ENCODE measurements around the gene AHCY. TPM values are rescaled to one million over a fixed set of nuclear protein-coding genes. Genes with fewer than 3 reads are reported as not detected.
"Not testable (repeated sequence)": the region's sequence is repeated elsewhere in the genome, so short reads cannot be mapped to it uniquely, and the experiment has no call there.

AHCY gene
- total RNA-seq (10 to 100 TPM; 23.1 to 24.2 TPM), polyA plus RNA-seq (10 to 100 TPM; 21.2 to 30.6 TPM)

DNA sequence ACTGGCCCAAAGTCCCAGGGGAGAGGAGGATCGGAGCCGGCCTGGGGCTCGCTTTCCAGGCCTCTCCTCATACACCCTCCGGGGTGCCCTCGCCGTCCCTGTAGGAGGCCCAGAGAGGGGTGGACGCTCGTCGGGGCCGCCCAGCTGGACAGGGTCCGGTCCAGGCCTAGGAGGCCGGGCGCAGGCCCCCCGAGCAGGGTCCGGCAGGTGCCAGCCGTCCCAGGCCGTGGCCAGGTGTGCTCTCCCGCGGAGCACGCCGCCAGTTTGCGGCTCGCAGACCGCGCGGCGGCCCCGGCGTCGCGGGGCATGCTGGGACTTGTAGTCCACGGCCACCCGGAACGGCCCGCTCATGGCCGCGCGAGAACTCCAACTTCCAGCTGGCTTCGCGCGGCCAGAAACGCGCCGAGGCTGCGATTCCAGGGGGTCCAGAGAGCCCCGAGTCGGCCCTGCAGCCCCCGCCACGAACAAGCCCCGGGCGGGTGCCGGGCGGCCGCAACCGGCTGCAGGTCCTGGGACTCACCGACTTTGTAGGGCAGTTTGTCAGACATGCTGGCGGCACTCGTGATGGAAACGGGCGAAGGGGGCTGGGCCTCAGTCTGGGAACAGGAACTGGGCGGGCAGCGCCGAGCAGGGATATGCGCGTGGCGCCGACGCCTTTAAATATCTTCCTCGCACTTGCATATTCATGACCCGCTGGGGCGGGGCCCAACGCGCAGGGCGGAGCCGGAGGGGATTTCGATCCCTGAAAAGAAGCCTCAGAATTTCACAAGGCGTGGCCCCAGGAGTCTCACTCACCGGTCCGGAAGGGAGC is at the start of gene AHCY:
Gene AHCY, minus strand, starts transcription at position 633 of the 811 bp plus-strand sequence. Its CDS starts 85 bp downstream, at position 548.
- Mint-ChIP-seq H3K4me3 (peak within 1 kb of the TSS; percentile 90 to 98 (median 95)), H3K27me3 (no peaks in the 10 kb centered on the region), H3K36me3 (peaks cover 0 to 3% of the 10 kb centered on the region in 2 donors), H3K27ac (peak within 1 kb of the TSS; percentile 87 to 98 (median 97)), H3K9me3 (no peaks in the 10 kb centered on the region), H3K4me1 (peaks cover 9 to 26% (median 10%) of the 10 kb centered on the region in 4 donors)
- intact Hi-C loops (cut with micrococcal nuclease) = loop anchor here (1.0 to 5.0 kb wide), 9 partner anchors 60 to 568 kb away; partner anchors contain the start of genes EIF2S2, ITCH, MAP1LC3A and NCOA6
- POLR2A ChIA-PET (ENCODE audit: partially characterized antibody) = interaction anchor here (0.7 to 2.5 kb wide), 9 partner anchors 9 to 1651 kb away, joined by 3 to 16 read pairs (median 5); partner anchors contain the start of genes DYNLRB1, EIF2S2, ITCH and SCAND1
- Histone ChIP-seq H3K4me3 (ENCODE audit: low read length in 2 of 2) (peak within 1 kb of the TSS; percentile 86 to 94), H3K27ac (ENCODE audit: low read depth, low read length) (peak within 1 kb of the TSS; percentile 81), H3K4me1 (ENCODE audit: insufficient read depth, low read length) (peaks cover 11% of the 10 kb centered on the region), H3K27me3 (ENCODE audit: insufficient read depth, low read length) (no peaks in the 10 kb centered on the region), H3K9me3 (ENCODE audit: control insufficient read depth in 1 of 2, low read length in 2 of 2) (no peaks in the 10 kb centered on the region), H3K36me3 (ENCODE audit: insufficient read depth, low read length) (no peaks in the 10 kb centered on the region)
- peak; percentile 90 to 95 (median 93) for DNase-seq
- CTCF ChIA-PET (ENCODE audit: partially characterized antibody) = interaction anchor here (1.8 to 4.3 kb wide), 2 partner anchors 10 to 213 kb away, joined by 5 to 30 read pairs; partner anchors contain the start of gene DYNLRB1

- CTCF ChIA-PET (ENCODE audit: partially characterized antibody) = interaction anchor here (1.2 to 1.7 kb wide), 3 partner anchors 13 to 420 kb away, joined by 3 to 4 read pairs (median 4); partner anchors contain the start of gene ITCH
- peak in 1 of 5 donors; percentile 6 for DNase-seq
- H3K4me3 Mint-ChIP-seq = no peak overlapping the region
- H3K27me3 Mint-ChIP-seq = no peaks in the 10 kb centered on the region
- peak overlapping the region in 2 of 7 donors; percentile 13 to 60 for H3K27ac Mint-ChIP-seq
- no peaks in the 10 kb centered on the region for H3K36me3 Mint-ChIP-seq
- Histone ChIP-seq H3K27ac (ENCODE audit: low read depth, low read length) (no peak overlapping the region), H3K36me3 (ENCODE audit: insufficient read depth, low read length) (no peaks in the 10 kb centered on the region), H3K9me3 (ENCODE audit: control insufficient read depth in 1 of 2, low read length in 2 of 2) (no peaks in the 10 kb centered on the region), H3K4me1 (ENCODE audit: insufficient read depth, low read length) (no peaks in the 10 kb centered on the region), H3K27me3 (ENCODE audit: insufficient read depth, low read length) (no peaks in the 10 kb centered on the region), H3K4me3 (ENCODE audit: low read length in 2 of 2) (no peak overlapping the region)
- H3K4me1 Mint-ChIP-seq = peaks cover 1 to 6% (median 5%) of the 10 kb centered on the region in 4 donors
- H3K9me3 Mint-ChIP-seq = peaks cover 0 to 2% (median 0%) of the 10 kb centered on the region in 8 donors
- intact Hi-C loops (cut with micrococcal nuclease) = no loop called here
- POLR2A ChIA-PET (ENCODE audit: partially characterized antibody) = interaction anchor here (0.6 kb wide), 1 partner anchor 14 kb away, joined by 3 read pairs; no protein-coding TSS in a partner anchor
Observed at GRCh38 chr20:34350095-34350494, 46.9 kb upstream of the AHCY start.

DNA sequence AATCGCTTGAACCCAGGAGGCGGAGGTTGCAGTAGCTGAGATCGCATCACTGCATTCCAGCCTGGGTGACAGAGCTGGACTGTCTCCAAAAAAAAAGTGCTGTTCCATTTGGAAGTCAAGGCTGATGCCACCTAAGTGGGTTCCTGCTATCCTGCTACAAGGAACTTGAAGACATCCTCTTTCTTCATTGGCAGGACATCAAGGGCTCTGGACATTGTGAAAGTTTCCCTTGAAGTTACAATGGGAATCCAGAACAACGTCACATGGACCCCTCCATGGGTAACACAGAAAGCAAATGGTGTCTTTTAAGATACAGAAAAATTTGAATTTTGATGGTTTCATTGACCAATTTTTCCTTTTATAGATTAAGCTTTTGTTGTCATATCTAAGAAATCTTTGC is 44.4 kb upstream of the AHCY start:
- Mint-ChIP-seq H3K4me3 (no peak overlapping the region), H3K36me3 (no peaks in the 10 kb centered on the region), H3K27ac (no peak overlapping the region), H3K27me3 (no peaks in the 10 kb centered on the region), H3K4me1 (peaks cover 1 to 6% (median 5%) of the 10 kb centered on the region in 4 donors), H3K9me3 (peaks cover 0 to 2% (median 0%) of the 10 kb centered on the region in 8 donors)
- Histone ChIP-seq H3K4me3 (ENCODE audit: low read length in 2 of 2) (no peak overlapping the region), H3K4me1 (ENCODE audit: insufficient read depth, low read length) (no peaks in the 10 kb centered on the region), H3K9me3 (ENCODE audit: control insufficient read depth in 1 of 2, low read length in 2 of 2) (no peaks in the 10 kb centered on the region), H3K36me3 (ENCODE audit: insufficient read depth, low read length) (no peaks in the 10 kb centered on the region), H3K27me3 (ENCODE audit: insufficient read depth, low read length) (no peaks in the 10 kb centered on the region), H3K27ac (ENCODE audit: low read depth, low read length) (no peak overlapping the region)
- ChIA-PET POLR2A (ENCODE audit: partially characterized antibody) (no interaction called here), CTCF (ENCODE audit: partially characterized antibody) (interaction anchor here (0.6 kb wide), 1 partner anchor 1091 kb away, joined by 3 read pairs; no protein-coding TSS in a partner anchor)
- no peak for DNase-seq
- intact Hi-C loops (cut with micrococcal nuclease) = no loop called here

- H3K36me3 Mint-ChIP-seq; intact Hi-C loops (cut with micrococcal nuclease); H3K4me3 ChIP-seq (ENCODE audit: low read length in 2 of 2); DNase-seq; H3K27me3 Mint-ChIP-seq; H3K27ac ChIP-seq (ENCODE audit: low read depth, low read length); H3K36me3 ChIP-seq (ENCODE audit: insufficient read depth, low read length); CTCF ChIA-PET (ENCODE audit: partially characterized antibody); H3K4me3 Mint-ChIP-seq; H3K9me3 ChIP-seq (ENCODE audit: control insufficient read depth in 1 of 2, low read length in 2 of 2); POLR2A ChIA-PET (ENCODE audit: partially characterized antibody); H3K4me1 Mint-ChIP-seq; H3K4me1 ChIP-seq (ENCODE audit: insufficient read depth, low read length); H3K27ac Mint-ChIP-seq; H3K27me3 ChIP-seq (ENCODE audit: insufficient read depth, low read length); H3K9me3 Mint-ChIP-seq: not testable (repeated sequence)
Observed at GRCh38 chr20:34346533-34346865, 43.3 kb upstream of the AHCY start.

DNA sequence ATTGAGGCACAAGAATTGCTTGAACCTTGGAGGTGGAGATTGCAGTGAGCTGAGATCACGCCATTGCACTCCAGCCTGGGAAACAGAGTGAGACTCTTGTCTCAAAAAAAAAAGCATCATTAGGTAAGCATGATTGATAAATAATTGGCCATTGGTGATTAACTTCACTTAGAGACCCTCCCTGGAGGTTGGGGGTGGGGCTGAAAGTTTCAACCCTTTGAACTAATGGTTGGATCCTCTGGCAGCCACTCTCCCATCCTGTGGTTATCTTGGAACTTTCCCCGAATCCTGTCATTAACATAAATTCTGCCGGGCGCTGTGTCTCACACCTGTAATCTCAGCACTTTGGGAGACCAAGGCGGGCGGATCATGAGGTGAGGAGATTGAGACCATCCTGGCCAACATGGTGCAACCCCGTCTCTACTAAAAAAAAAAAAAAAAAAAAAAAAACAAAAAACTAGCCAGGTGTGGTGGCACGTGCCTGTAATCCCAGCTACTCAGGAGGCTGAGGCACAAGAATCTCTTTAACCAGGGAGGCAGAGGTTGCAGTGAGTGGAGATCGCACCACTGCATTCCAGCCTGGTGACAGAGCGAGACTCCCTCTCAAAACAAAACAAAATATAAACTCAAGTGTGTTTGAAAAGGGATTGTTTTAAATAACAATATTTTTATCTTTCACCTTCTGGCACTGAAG is 42.8 kb upstream of the AHCY start:
- H3K27ac Mint-ChIP-seq; H3K36me3 Mint-ChIP-seq; intact Hi-C loops (cut with micrococcal nuclease); H3K4me3 ChIP-seq (ENCODE audit: low read length in 2 of 2); H3K4me1 Mint-ChIP-seq; H3K27me3 Mint-ChIP-seq; H3K27me3 ChIP-seq (ENCODE audit: insufficient read depth, low read length); H3K9me3 ChIP-seq (ENCODE audit: control insufficient read depth in 1 of 2, low read length in 2 of 2); H3K4me1 ChIP-seq (ENCODE audit: insufficient read depth, low read length); H3K36me3 ChIP-seq (ENCODE audit: insufficient read depth, low read length); H3K27ac ChIP-seq (ENCODE audit: low read depth, low read length); H3K9me3 Mint-ChIP-seq; H3K4me3 Mint-ChIP-seq; DNase-seq; POLR2A ChIA-PET (ENCODE audit: partially characterized antibody): not testable (repeated sequence)
- CTCF ChIA-PET (ENCODE audit: partially characterized antibody) = interaction anchor here (1.7 kb wide), 1 partner anchor 33 kb away, joined by 6 read pairs; no protein-coding TSS in a partner anchor

GRCh38 chr20:34345402-34345736 is 42.2 kb upstream of the AHCY start:
- Histone ChIP-seq H3K9me3 (ENCODE audit: control insufficient read depth in 1 of 2, low read length in 2 of 2) (no peaks in the 10 kb centered on the region), H3K4me3 (ENCODE audit: low read length in 2 of 2) (no peak overlapping the region), H3K27me3 (ENCODE audit: insufficient read depth, low read length) (no peaks in the 10 kb centered on the region), H3K4me1 (ENCODE audit: insufficient read depth, low read length) (no peaks in the 10 kb centered on the region), H3K27ac (ENCODE audit: low read depth, low read length) (no peak overlapping the region), H3K36me3 (ENCODE audit: insufficient read depth, low read length) (no peaks in the 10 kb centered on the region)
- ChIA-PET CTCF (ENCODE audit: partially characterized antibody) (interaction anchor here (1.7 kb wide), 1 partner anchor 33 kb away, joined by 6 read pairs; no protein-coding TSS in a partner anchor), POLR2A (ENCODE audit: partially characterized antibody) (no interaction called here)
- Mint-ChIP-seq H3K4me1 (peaks cover 1 to 6% (median 5%) of the 10 kb centered on the region in 4 donors), H3K27ac (no peak overlapping the region), H3K9me3 (no peaks in the 10 kb centered on the region), H3K36me3 (no peaks in the 10 kb centered on the region), H3K27me3 (no peaks in the 10 kb centered on the region), H3K4me3 (no peak overlapping the region)
- DNase-seq = no peak
- intact Hi-C loops (cut with micrococcal nuclease) = no loop called here

DNA sequence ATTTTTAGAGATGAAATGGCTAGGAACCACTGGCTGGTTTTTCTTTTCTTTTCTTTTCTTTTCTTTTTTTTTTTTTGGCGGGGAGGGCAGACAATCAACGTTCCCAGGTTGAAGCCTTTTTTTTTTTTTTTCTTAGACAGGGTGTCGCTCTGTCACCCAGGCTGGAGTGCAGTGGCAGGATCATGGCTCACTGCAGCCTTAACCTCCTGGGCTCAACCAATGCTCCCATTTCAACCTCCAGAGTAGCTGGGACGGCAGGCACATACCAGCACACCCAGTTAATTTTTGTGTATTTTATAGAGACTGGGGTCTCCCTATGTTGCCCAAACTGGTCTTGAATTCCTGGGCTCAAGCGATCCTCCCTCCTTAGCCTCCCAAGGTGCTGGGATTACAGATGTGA is 41.1 kb upstream of the AHCY start:
- no peaks in the 10 kb centered on the region for H3K9me3 ChIP-seq (ENCODE audit: control insufficient read depth in 1 of 2, low read length in 2 of 2)
- DNase-seq = no peak
- no peaks in the 10 kb centered on the region for H3K4me1 ChIP-seq (ENCODE audit: insufficient read depth, low read length)
- H3K36me3 ChIP-seq (ENCODE audit: insufficient read depth, low read length) = no peaks in the 10 kb centered on the region
- ChIA-PET POLR2A (ENCODE audit: partially characterized antibody) (no interaction called here), CTCF (ENCODE audit: partially characterized antibody) (interaction anchor here (1.7 kb wide), 1 partner anchor 32 kb away, joined by 6 read pairs; no protein-coding TSS in a partner anchor)
- H3K27ac Mint-ChIP-seq = no peak overlapping the region
- H3K4me3 ChIP-seq (ENCODE audit: low read length in 2 of 2) = no peak overlapping the region
- H3K27ac ChIP-seq (ENCODE audit: low read depth, low read length) = no peak overlapping the region
- H3K4me1 Mint-ChIP-seq = no peaks in the 10 kb centered on the region
- H3K27me3 Mint-ChIP-seq = no peaks in the 10 kb centered on the region
- H3K4me3 Mint-ChIP-seq = no peak overlapping the region
- intact Hi-C loops (cut with micrococcal nuclease) = no loop called here
- H3K36me3 Mint-ChIP-seq = no peaks in the 10 kb centered on the region
- no peaks in the 10 kb centered on the region for H3K27me3 ChIP-seq (ENCODE audit: insufficient read depth, low read length)
- H3K9me3 Mint-ChIP-seq = no peaks in the 10 kb centered on the region

Measured in CD4-positive, alpha-beta memory T cell (primary cell).